ENCODE measurements around the gene SLC22A31.

SLC22A31 gene

GRCh38 chr16:89197033-89197632 is 3.2 kb downstream of the SLC22A31 start:
- no peak overlapping the region for H3K27ac ChIP-seq (ENCODE audit: low read depth, low read length, poor library complexity, severe bottlenecking)
- no peaks in the 10 kb centered on the region for H3K36me3 ChIP-seq (ENCODE audit: insufficient read depth, low read length)
- H3F3A ChIP-seq (ENCODE audit: insufficient read depth, low read length) = no peaks in the 10 kb centered on the region
- no peaks in the 10 kb centered on the region for H4K20me1 ChIP-seq (ENCODE audit: insufficient read depth, low read length)
- H3K9ac ChIP-seq (ENCODE audit: low read length) = no peak overlapping the region
- no peak overlapping the region for H3K4me2 ChIP-seq (ENCODE audit: low read length)
- no peaks in the 10 kb centered on the region for H3K9me2 ChIP-seq (ENCODE audit: low read depth, low read length)
- no peaks in the 10 kb centered on the region for H3K79me2 ChIP-seq (ENCODE audit: insufficient read depth, low read length)
- no peak overlapping the region for H3K4me3 ChIP-seq (ENCODE audit: low read depth, low read length, poor library complexity, severe bottlenecking)
- H3K27me3 ChIP-seq (ENCODE audit: insufficient read depth, low read length) = no peaks in the 10 kb centered on the region; the same call in 1 of the 2 replicates
- H3K4me1 ChIP-seq (ENCODE audit: insufficient read depth, low read length, severe bottlenecking) = peaks cover 2% of the 10 kb centered on the region
- no peak overlapping the region for H2AFZ ChIP-seq (ENCODE audit: low read length)
- TF ChIP-seq CTCF (IDR thresholded peaks at IDR 0.05; ENCODE audit: low read length) (no peak), EZH2 (IDR thresholded peaks at IDR 0.05; ENCODE audit: borderline replicate concordance, low read length) (no peak)
- H3K9me3 ChIP-seq (ENCODE audit: low read length) = no peaks in the 10 kb centered on the region

DNA sequence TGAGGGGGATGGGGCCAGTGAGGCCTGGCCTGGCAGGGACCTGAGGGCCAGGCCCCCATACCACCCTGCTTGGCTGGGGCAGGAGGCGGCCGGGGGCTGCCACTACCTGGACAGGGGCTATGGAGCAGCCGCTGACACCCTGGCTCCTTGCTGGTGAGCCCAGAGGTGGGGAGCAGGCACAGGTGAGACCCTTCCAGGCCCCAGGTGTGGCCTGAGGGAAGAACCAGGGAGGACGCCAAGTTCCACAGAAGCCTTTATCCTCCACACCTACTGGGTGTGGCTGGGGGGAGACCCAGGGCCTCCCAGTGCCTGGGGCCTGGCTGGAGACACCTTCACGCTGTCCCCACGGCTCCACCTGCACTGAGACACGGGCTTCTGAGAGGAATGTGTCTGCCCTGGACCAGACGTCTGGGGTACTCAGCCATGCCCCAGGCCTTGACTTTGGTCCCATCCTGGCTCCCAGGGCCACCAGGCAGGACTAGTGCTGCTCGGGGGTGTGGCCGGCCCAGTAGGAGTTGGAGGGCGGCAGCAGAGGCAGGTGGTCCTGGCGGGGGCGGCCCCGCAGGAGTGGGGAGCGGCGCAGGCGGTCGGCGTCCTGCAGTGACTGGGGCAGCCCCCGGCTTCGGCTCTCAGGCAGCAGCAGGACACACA is 4.7 kb downstream of the SLC22A31 start:
- no peaks in the 10 kb centered on the region for H4K20me1 ChIP-seq (ENCODE audit: insufficient read depth, low read length)
- H3K4me1 ChIP-seq (ENCODE audit: insufficient read depth, low read length, severe bottlenecking) = peaks cover 4% of the 10 kb centered on the region
- no peak overlapping the region for H3K4me2 ChIP-seq (ENCODE audit: low read length)
- no peak for TF ChIP-seq CTCF (IDR thresholded peaks at IDR 0.05; ENCODE audit: low read length)
- TF ChIP-seq EZH2 (IDR thresholded peaks at IDR 0.05; ENCODE audit: borderline replicate concordance, low read length) = no peak
- H3K9me3 ChIP-seq (ENCODE audit: low read length) = no peaks in the 10 kb centered on the region
- H3F3A ChIP-seq (ENCODE audit: insufficient read depth, low read length) = no peaks in the 10 kb centered on the region
- H3K9ac ChIP-seq (ENCODE audit: low read length) = no peak overlapping the region
- H2AFZ ChIP-seq (ENCODE audit: low read length) = no peak overlapping the region
- H3K4me3 ChIP-seq (ENCODE audit: low read depth, low read length, poor library complexity, severe bottlenecking) = no peak overlapping the region
- H3K9me2 ChIP-seq (ENCODE audit: low read depth, low read length) = no peaks in the 10 kb centered on the region
- no peaks in the 10 kb centered on the region for H3K79me2 ChIP-seq (ENCODE audit: insufficient read depth, low read length)
- H3K36me3 ChIP-seq (ENCODE audit: insufficient read depth, low read length) = no peaks in the 10 kb centered on the region
- peaks cover 4% of the 10 kb centered on the region; the same call in 1 of the 2 replicates for H3K27me3 ChIP-seq (ENCODE audit: insufficient read depth, low read length)
- H3K27ac ChIP-seq (ENCODE audit: low read depth, low read length, poor library complexity, severe bottlenecking) = no peak overlapping the region

GRCh38 chr16:89194340-89195311 is 5.7 kb downstream of the SLC22A31 start:
- Histone ChIP-seq H3K9ac (ENCODE audit: low read length) (no peak overlapping the region), H3K4me2 (ENCODE audit: low read length) (no peak overlapping the region)

More at GRCh38 chr16:89194340-89195311, 5.7 kb downstream of the SLC22A31 start:
- Histone ChIP-seq H3K79me2 (ENCODE audit: insufficient read depth, low read length) (no peaks in the 10 kb centered on the region), H3K27me3 (ENCODE audit: insufficient read depth, low read length) (peaks cover 8% of the 10 kb centered on the region; the same call in 1 of the 2 replicates), H3K36me3 (ENCODE audit: insufficient read depth, low read length) (no peaks in the 10 kb centered on the region), H3K4me1 (ENCODE audit: insufficient read depth, low read length, severe bottlenecking) (peaks cover 4% of the 10 kb centered on the region), H4K20me1 (ENCODE audit: insufficient read depth, low read length) (no peaks in the 10 kb centered on the region), H3K4me3 (ENCODE audit: low read depth, low read length, poor library complexity, severe bottlenecking) (no peak overlapping the region), H2AFZ (ENCODE audit: low read length) (no peak overlapping the region), H3K9me3 (ENCODE audit: low read length) (no peaks in the 10 kb centered on the region), H3K9me2 (ENCODE audit: low read depth, low read length) (no peaks in the 10 kb centered on the region), H3K27ac (ENCODE audit: low read depth, low read length, poor library complexity, severe bottlenecking) (no peak overlapping the region), H3F3A (ENCODE audit: insufficient read depth, low read length) (0 out of 2 replicates have a peak, but pooled peaks cover 3% of the 10 kb centered on the region)
- TF ChIP-seq EZH2 (IDR thresholded peaks at IDR 0.05; ENCODE audit: borderline replicate concordance, low read length) = no peak
- no peak for TF ChIP-seq CTCF (IDR thresholded peaks at IDR 0.05; ENCODE audit: low read length)

Measured in OCI-LY1 (cell line).